ENCODE measurements around the gene TMOD1. TPM values are rescaled to one million over a fixed set of nuclear protein-coding genes. Genes with fewer than 3 reads are reported as not detected.
"Not testable (repeated sequence)": the region's sequence is repeated elsewhere in the genome, so short reads cannot be mapped to it uniquely, and the experiment has no call there.

Gene TMOD1
- total RNA-seq: 1 to 10 TPM in 4 of 5 donors, under 1 TPM in 1; 0.70 to 1.9 (median 1.3) TPM
- 1.8 TPM for total RNA-seq (2013)
- 0.51 to 5.4 (median 2.0) reads per million in 29 experiments for total RNA-seq

DNA sequence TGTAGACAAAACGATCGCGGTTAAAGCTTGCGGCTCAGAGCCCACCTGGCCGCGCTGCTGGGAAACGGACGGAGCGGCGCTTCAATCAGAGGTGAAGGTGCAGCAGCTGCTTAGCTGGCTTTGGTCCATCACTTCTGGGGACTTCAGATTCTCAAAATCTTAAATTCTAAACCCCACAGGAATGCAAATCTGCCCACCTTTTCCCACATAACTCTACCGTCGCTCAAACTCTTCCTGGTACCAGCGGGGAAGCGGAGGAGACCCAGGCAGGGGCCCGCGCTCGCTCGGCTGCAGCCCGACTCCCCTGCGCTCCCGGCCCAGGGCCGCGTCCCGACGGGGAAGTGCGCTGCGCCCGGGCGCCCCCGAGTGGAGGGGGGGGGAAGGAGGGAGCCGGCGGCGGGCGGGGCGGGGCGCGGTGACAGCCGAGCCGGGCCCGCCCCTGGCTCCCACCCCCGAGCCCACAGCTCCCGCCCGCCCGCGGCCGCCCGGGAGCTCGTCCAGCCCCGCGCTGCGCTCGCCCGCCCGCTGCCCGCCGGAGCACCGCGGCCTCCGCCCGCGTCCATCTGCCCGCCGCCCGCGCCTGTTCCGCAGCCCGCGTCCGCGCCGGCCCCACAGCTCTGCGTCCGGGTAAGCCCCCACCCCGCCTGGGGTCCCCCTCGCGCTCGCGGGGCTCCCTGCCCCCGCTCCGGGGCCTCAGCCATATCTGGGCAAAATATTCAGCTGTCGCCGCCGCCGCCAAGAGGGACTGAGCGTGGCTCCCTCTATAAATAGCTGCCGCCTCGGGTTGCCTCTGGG lies at the start of gene TMOD1:
Gene TMOD1 (plus strand): TSS at position 490 of the 795 bp plus-strand sequence. CDS start 22,523 bp downstream, outside the sequence.
- H3K4me1 Mint-ChIP-seq: peaks cover 11 to 21% (median 19%) of the 10 kb centered on the region in 3 donors
- DNase-seq: peak in 19 of 35 experiments; percentile 6 to 58 (median 21)
- peak within 1 kb of the TSS in 1 of 2 donors; percentile 40 for H3K27ac Mint-ChIP-seq
- peak; percentile 73 to 83 (median 82) for ATAC-seq (replicated peaks in 1 of 4)
- peaks cover 36 to 43% of the 10 kb centered on the region in 2 donors for H3K27me3 Mint-ChIP-seq
- H3K27ac ChIP-seq (ENCODE audit: low read length): no peak within 1 kb of the TSS
- WGBS (ENCODE audit: insufficient coverage): under 1% methylated on average over 56 of the region's 87 CpGs
- peaks cover 0 to 6% (median 0%) of the 10 kb centered on the region in 3 donors for H3K9me3 Mint-ChIP-seq
- H3K9me3 ChIP-seq: no peaks in the 10 kb centered on the region
- H3K27me3 ChIP-seq (replicated peaks in 1 of 2; ENCODE audit: control insufficient read depth in 2 of 2, extremely low read depth in 1 of 2, insufficient read depth in 2 of 2, low read length in 1 of 2): peaks cover 17 to 49% of the 10 kb centered on the region in 2 experiments
- peak within 1 kb of the TSS; percentile 71 to 77 (median 72) for H3K4me3 Mint-ChIP-seq
- H3K4me3 ChIP-seq (ENCODE audit: control insufficient read depth in 1 of 2, extremely low read depth in 1 of 2, low read length in 1 of 2): peak within 1 kb of the TSS in 1 of 2 donors; percentile 49
- ChIA-PET CTCF (interaction anchor here in 1 of 2 donors (0.7 to 1.6 kb wide), 2 partner anchors 9 to 627 kb away, joined by 6 to 7 read pairs; no protein-coding TSS in a partner anchor), POLR2A (no interaction called here)
- peaks cover 9% of the 10 kb centered on the region for H3K36me3 Mint-ChIP-seq
- H3K4me1 ChIP-seq (ENCODE audit: control insufficient read depth in 1 of 2, extremely low read depth in 1 of 2, insufficient read depth in 2 of 2, low read length in 2 of 2): peaks cover 0 to 20% of the 10 kb centered on the region in 2 experiments
- H3K36me3 ChIP-seq (ENCODE audit: control insufficient read depth in 2 of 2, extremely low read depth in 1 of 2, insufficient read depth in 1 of 2, low read length in 1 of 2): peaks cover 0 to 4% of the 10 kb centered on the region in 2 donors

DNA sequence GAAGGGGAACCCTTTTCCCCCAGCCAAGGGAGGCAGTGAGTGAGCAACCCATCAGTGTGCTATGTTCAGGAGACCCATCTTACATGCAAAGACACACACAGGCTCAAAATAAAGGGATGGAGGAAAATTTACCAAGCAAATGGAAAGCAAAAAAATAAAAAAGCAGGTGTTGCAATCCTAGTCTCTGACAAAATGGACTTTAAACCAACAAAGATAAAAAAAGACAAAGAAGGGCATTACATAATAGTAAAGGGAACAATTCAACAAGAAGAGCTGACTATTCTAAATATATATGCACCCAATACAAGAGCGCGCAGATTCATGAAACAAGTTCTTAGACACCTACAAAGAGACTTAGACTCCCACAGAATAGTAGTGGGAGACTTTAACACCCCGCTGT lies 47.9 kb upstream of the TMOD1 start:
- Mint-ChIP-seq H3K36me3 (peaks cover 55% of the 10 kb centered on the region), H3K27ac (peak overlapping the region in 1 of 2 donors; percentile 39)
- H3K36me3 ChIP-seq (ENCODE audit: control insufficient read depth in 2 of 2, extremely low read depth in 1 of 2, insufficient read depth in 1 of 2, low read length in 1 of 2); H3K4me3 ChIP-seq (ENCODE audit: control insufficient read depth in 1 of 2, extremely low read depth in 1 of 2, low read length in 1 of 2); CTCF ChIA-PET; ATAC-seq (replicated peaks in 1 of 4); H3K9me3 ChIP-seq; H3K4me3 Mint-ChIP-seq; H3K27me3 ChIP-seq (replicated peaks in 1 of 2; ENCODE audit: control insufficient read depth in 2 of 2, extremely low read depth in 1 of 2, insufficient read depth in 2 of 2, low read length in 1 of 2); H3K4me1 Mint-ChIP-seq; H3K4me1 ChIP-seq (ENCODE audit: control insufficient read depth in 1 of 2, extremely low read depth in 1 of 2, insufficient read depth in 2 of 2, low read length in 2 of 2); POLR2A ChIA-PET; H3K9me3 Mint-ChIP-seq; H3K27me3 Mint-ChIP-seq; DNase-seq; H3K27ac ChIP-seq (ENCODE audit: low read length): not testable (repeated sequence)
- WGBS (ENCODE audit: insufficient coverage): no CpG with 5 or more reads among the region's 3 CpGs

GRCh38 chr9:97456841-97457240 lies 44.6 kb upstream of the TMOD1 start:
- H3K36me3 Mint-ChIP-seq: peaks cover 49% of the 10 kb centered on the region

DNA sequence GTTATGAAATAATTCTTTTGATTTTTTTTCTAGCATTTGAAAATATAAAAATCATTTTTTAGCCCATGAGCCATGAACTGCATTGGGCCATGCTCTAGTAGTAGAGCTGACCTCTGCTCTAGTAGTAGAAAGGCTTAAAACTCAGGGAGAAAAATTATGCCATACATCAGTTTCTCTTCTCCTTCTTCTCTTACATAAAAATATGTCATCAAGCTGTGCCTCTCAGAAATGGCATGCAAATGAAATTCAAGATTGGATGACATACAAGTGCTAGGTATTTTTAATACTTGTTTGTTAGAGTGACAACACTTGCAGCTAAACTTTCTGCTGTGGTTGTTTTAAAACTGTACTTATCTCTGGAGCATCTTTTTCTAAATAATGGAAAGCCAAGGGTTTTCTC lies 42.1 kb upstream of the TMOD1 start:
- H3K27ac ChIP-seq (ENCODE audit: low read length): no peak overlapping the region
- H3K36me3 Mint-ChIP-seq: peaks cover 41% of the 10 kb centered on the region
- H3K4me3 ChIP-seq (ENCODE audit: control insufficient read depth in 1 of 2, extremely low read depth in 1 of 2, low read length in 1 of 2): no peak overlapping the region
- H3K9me3 ChIP-seq: no peaks in the 10 kb centered on the region
- no peak overlapping the region for H3K27ac Mint-ChIP-seq
- DNase-seq (no peak), ATAC-seq (replicated peaks in 1 of 4) (no peak)
- peaks cover 4 to 7% (median 4%) of the 10 kb centered on the region in 3 donors for H3K9me3 Mint-ChIP-seq
- no peaks in the 10 kb centered on the region for H3K4me1 Mint-ChIP-seq
- no peaks in the 10 kb centered on the region for H3K27me3 ChIP-seq (replicated peaks in 1 of 2; ENCODE audit: control insufficient read depth in 2 of 2, extremely low read depth in 1 of 2, insufficient read depth in 2 of 2, low read length in 1 of 2)
- ChIA-PET CTCF (interaction anchor here in 1 of 2 donors (0.7 kb wide), 1 partner anchor 1000 kb away, joined by 3 read pairs; no protein-coding TSS in a partner anchor), POLR2A (no interaction called here)
- no peak overlapping the region for H3K4me3 Mint-ChIP-seq
- peaks cover 0 to 5% of the 10 kb centered on the region in 2 donors for H3K36me3 ChIP-seq (ENCODE audit: control insufficient read depth in 2 of 2, extremely low read depth in 1 of 2, insufficient read depth in 1 of 2, low read length in 1 of 2)
- H3K4me1 ChIP-seq (ENCODE audit: control insufficient read depth in 1 of 2, extremely low read depth in 1 of 2, insufficient read depth in 2 of 2, low read length in 2 of 2): no peaks in the 10 kb centered on the region
- no peaks in the 10 kb centered on the region for H3K27me3 Mint-ChIP-seq

More at GRCh38 chr9:97456841-97457240, 44.6 kb upstream of the TMOD1 start:
- H3K4me3 Mint-ChIP-seq; H3K27ac Mint-ChIP-seq; H3K27me3 ChIP-seq (replicated peaks in 1 of 2; ENCODE audit: control insufficient read depth in 2 of 2, extremely low read depth in 1 of 2, insufficient read depth in 2 of 2, low read length in 1 of 2); ATAC-seq (replicated peaks in 1 of 4); H3K27ac ChIP-seq (ENCODE audit: low read length); H3K36me3 ChIP-seq (ENCODE audit: control insufficient read depth in 2 of 2, extremely low read depth in 1 of 2, insufficient read depth in 1 of 2, low read length in 1 of 2); POLR2A ChIA-PET; H3K27me3 Mint-ChIP-seq; CTCF ChIA-PET; H3K4me3 ChIP-seq (ENCODE audit: control insufficient read depth in 1 of 2, extremely low read depth in 1 of 2, low read length in 1 of 2); H3K4me1 Mint-ChIP-seq; H3K9me3 Mint-ChIP-seq; DNase-seq; H3K4me1 ChIP-seq (ENCODE audit: control insufficient read depth in 1 of 2, extremely low read depth in 1 of 2, insufficient read depth in 2 of 2, low read length in 2 of 2); H3K9me3 ChIP-seq: not testable (repeated sequence)

DNA sequence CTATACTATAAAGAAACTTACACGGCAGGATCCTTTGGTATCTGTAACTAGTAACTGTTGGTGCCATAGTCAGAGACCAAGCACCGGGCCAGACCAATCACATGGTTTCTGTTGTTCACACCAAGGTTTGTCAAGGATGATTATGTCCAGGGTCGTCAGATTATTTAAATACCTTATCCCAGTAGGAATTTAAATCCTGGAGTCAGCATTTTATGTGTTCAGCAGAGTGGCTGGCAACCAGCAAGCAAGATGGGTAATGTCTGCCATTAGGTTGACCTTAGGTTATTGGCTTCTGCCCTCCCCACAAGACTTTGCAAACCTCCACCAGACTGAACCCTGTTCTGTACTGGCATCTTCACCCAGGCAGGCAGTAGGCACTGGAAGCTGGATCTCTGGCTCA lies 39.3 kb upstream of the TMOD1 start:
- Mint-ChIP-seq H3K27me3 (no peaks in the 10 kb centered on the region), H3K4me1 (no peaks in the 10 kb centered on the region), H3K27ac (no peak overlapping the region), H3K4me3 (no peak overlapping the region), H3K36me3 (peaks cover 47% of the 10 kb centered on the region), H3K9me3 (no peaks in the 10 kb centered on the region)
- Histone ChIP-seq H3K27me3 (replicated peaks in 1 of 2; ENCODE audit: control insufficient read depth in 2 of 2, extremely low read depth in 1 of 2, insufficient read depth in 2 of 2, low read length in 1 of 2) (no peaks in the 10 kb centered on the region), H3K4me3 (ENCODE audit: control insufficient read depth in 1 of 2, extremely low read depth in 1 of 2, low read length in 1 of 2) (no peak overlapping the region), H3K4me1 (ENCODE audit: control insufficient read depth in 1 of 2, extremely low read depth in 1 of 2, insufficient read depth in 2 of 2, low read length in 2 of 2) (no peaks in the 10 kb centered on the region), H3K9me3 (no peaks in the 10 kb centered on the region), H3K36me3 (ENCODE audit: control insufficient read depth in 2 of 2, extremely low read depth in 1 of 2, insufficient read depth in 1 of 2, low read length in 1 of 2) (peaks cover 0 to 20% of the 10 kb centered on the region in 2 donors), H3K27ac (ENCODE audit: low read length) (no peak overlapping the region)
- 100% methylated on average over 1 of the region's 3 CpGs for WGBS (ENCODE audit: insufficient coverage)
- ChIA-PET CTCF (no interaction called here), POLR2A (no interaction called here)
- ATAC-seq (replicated peaks in 1 of 4): no peak
- DNase-seq: no peak

GRCh38 chr9:97462914-97463313 lies 38.6 kb upstream of the TMOD1 start:
- peaks cover 52% of the 10 kb centered on the region for H3K36me3 Mint-ChIP-seq
- H3K36me3 ChIP-seq (ENCODE audit: control insufficient read depth in 2 of 2, extremely low read depth in 1 of 2, insufficient read depth in 1 of 2, low read length in 1 of 2): peaks cover 0 to 20% of the 10 kb centered on the region in 2 donors

More at GRCh38 chr9:97462914-97463313, 38.6 kb upstream of the TMOD1 start:
- no peak overlapping the region for H3K4me3 ChIP-seq (ENCODE audit: control insufficient read depth in 1 of 2, extremely low read depth in 1 of 2, low read length in 1 of 2)
- ATAC-seq (replicated peaks in 1 of 4) (no peak), DNase-seq (no peak)
- no peaks in the 10 kb centered on the region for H3K27me3 ChIP-seq (replicated peaks in 1 of 2; ENCODE audit: control insufficient read depth in 2 of 2, extremely low read depth in 1 of 2, insufficient read depth in 2 of 2, low read length in 1 of 2)
- no CpG with 5 or more reads among the region's 1 CpG for WGBS (ENCODE audit: insufficient coverage)
- Mint-ChIP-seq H3K27ac (no peak overlapping the region), H3K27me3 (no peaks in the 10 kb centered on the region), H3K4me3 (no peak overlapping the region), H3K4me1 (no peaks in the 10 kb centered on the region), H3K9me3 (no peaks in the 10 kb centered on the region)
- no peak overlapping the region for H3K27ac ChIP-seq (ENCODE audit: low read length)
- H3K4me1 ChIP-seq (ENCODE audit: control insufficient read depth in 1 of 2, extremely low read depth in 1 of 2, insufficient read depth in 2 of 2, low read length in 2 of 2): no peaks in the 10 kb centered on the region
- H3K9me3 ChIP-seq: no peaks in the 10 kb centered on the region
- ChIA-PET CTCF (interaction anchor here in 1 of 2 donors (0.7 kb wide), 1 partner anchor 152 kb away, joined by 3 read pairs; no protein-coding TSS in a partner anchor), POLR2A (interaction anchor here in 1 of 2 donors (0.6 to 0.7 kb wide), 3 partner anchors 52 to 1026 kb away, joined by 3 to 8 read pairs (median 4); no protein-coding TSS in a partner anchor)
